Measurements from ENCODE around the gene SPRY4. TPM values are rescaled to one million over a fixed set of nuclear protein-coding genes. Genes with fewer than 3 reads are reported as not detected.
A peak's percentile ranks its signal among the peaks of the same experiment; 100 is the strongest.

Gene SPRY4
- total and polyA plus RNA-seq, 2 of the 13 experiments (the other 11 are each of a cell fraction or from before 2014, with no cell fraction given), result 8.9 to 17.8 TPM

GRCh38 chr5:142360607-142361120 is 35.8 kb upstream of the SPRY4 start (continued):
- TF ChIP-seq AHDC1 (CRISPR knock-in tag; IDR thresholded peaks at IDR 0.05; ENCODE audit: borderline replicate concordance), result no peak
- peak; percentile 52; the same call in 1 of the 2 replicates for TF ChIP-seq ZFX (CRISPR knock-in tag; IDR thresholded peaks at IDR 0.05; ENCODE audit: low read depth)
- TF ChIP-seq HDAC2 (CRISPR knock-in tag; IDR thresholded peaks at IDR 0.05), result peak; percentile 93
- peak; percentile 91 for TF ChIP-seq AFF4 (CRISPR knock-in tag; IDR thresholded peaks at IDR 0.05)
- peak; percentile 57; the same call in 1 of the 2 replicates for TF ChIP-seq ZNF350 (CRISPR knock-in tag; IDR thresholded peaks at IDR 0.05; ENCODE audit: borderline replicate concordance, low read depth)
- TF ChIP-seq RBM39 (IDR thresholded peaks at IDR 0.05; ENCODE audit: low read depth, low read length, poor library complexity, severe bottlenecking), result no peak
- peak; percentile 41 for TF ChIP-seq GABPB1 (CRISPR knock-in tag; IDR thresholded peaks at IDR 0.05)
- 0 out of 2 replicates have a peak, but pooled peaks have one; percentile 47 for TF ChIP-seq MXD3 (CRISPR knock-in tag; IDR thresholded peaks at IDR 0.05)
- TF ChIP-seq KDM5A (IDR thresholded peaks at IDR 0.05; ENCODE audit: borderline replicate concordance, low read length), result no peak
- TF ChIP-seq PPARG (CRISPR knock-in tag; conservative IDR thresholded peaks at IDR 0.05), result 0 out of 2 replicates have a peak, but pooled peaks have one; percentile 27
- peak; percentile 54; the same call in 1 of the 2 replicates for TF ChIP-seq ZKSCAN8 (CRISPR knock-in tag; IDR thresholded peaks at IDR 0.05; ENCODE audit: borderline replicate concordance)
- TF ChIP-seq JARID2 (CRISPR knock-in tag; IDR thresholded peaks at IDR 0.05; ENCODE audit: insufficient replicate concordance), result no peak
- no peak for TF ChIP-seq PRDM15 (CRISPR knock-in tag; IDR thresholded peaks at IDR 0.05)
- TF ChIP-seq ZFY (CRISPR knock-in tag; IDR thresholded peaks at IDR 0.05), result peak; percentile 35; the same call in 1 of the 2 replicates
- TF ChIP-seq MED13 (CRISPR knock-in tag; IDR thresholded peaks at IDR 0.05), result no peak

Measured in HepG2 (cell line).